Measurements from ENCODE around the gene TAF11L8. TPM values are rescaled to one million over a fixed set of nuclear protein-coding genes. Genes with fewer than 3 reads are reported as not detected.
"Not testable (repeated sequence)": the region's sequence is repeated elsewhere in the genome, so short reads cannot be mapped to it uniquely, and the experiment has no call there.

Gene TAF11L8
- polyA plus RNA-seq (2013, experiment 1 of 2; ENCODE audit: insufficient read length), result not detected
- not detected for polyA plus RNA-seq (2013, experiment 2 of 2; ENCODE audit: insufficient read length)

DNA sequence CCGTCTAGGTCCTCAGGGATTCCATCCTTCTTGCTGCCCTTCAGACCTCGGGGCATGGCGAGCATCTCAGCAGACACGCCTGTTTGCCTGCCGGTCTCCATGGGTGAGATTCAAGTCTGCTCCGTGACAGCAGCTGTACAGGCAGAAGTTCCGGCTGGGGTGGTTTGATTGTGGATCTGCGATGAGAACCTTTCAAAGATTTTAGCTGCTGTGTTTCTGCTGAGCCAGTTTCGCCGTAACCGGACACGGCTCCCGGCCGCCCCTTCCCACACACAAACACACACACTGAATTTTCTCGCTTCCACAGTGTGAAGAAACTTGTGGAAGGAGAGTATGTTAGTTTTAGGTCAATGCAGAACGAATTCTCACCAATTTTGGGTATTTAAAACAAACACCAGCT, at the start of gene TAF11L8:
TSS of gene TAF11L8 (minus strand) at position 101 of the 400 bp plus-strand sequence.
- DNase-seq, result not testable (repeated sequence)

GRCh38 chr5:17634160-17634559, 43.4 kb upstream of the TAF11L8 start, which contains the start of gene TAF11L14:
Gene TAF11L14, plus strand, starts transcription at chr5:17634460.
- DNase-seq, result no peak

DNA sequence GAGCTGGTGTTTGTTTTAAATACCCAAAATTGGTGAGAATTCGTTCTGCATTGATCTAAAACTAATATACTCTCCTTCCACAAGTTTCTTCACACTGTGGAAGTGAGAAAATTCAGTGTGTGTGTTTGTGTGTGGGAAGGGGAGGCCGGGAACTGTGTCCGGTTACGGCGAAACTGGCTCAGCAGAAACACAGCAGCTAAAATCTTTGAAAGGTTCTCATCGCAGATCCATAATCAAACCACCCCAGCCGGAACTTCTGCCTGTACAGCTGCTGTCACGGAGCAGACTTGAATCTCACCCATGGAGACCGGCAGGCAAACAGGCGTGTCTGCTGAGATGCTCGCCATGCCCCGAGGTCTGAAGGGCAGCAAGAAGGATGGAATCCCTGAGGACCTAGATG, 41.0 kb upstream of the TAF11L8 start, which contains the start of gene TAF11L13:
TSS of gene TAF11L13 (plus strand) at position 301 of the 400 bp plus-strand sequence.
- not testable (repeated sequence) for DNase-seq

GRCh38 chr5:17625686-17626085, 34.9 kb upstream of the TAF11L8 start:
- DNase-seq, result no peak

GRCh38 chr5:17620627-17621026, 29.9 kb upstream of the TAF11L8 start:
- DNase-seq, result no peak

- no peak for DNase-seq
Observed at GRCh38 chr5:17619354-17619753, 28.6 kb upstream of the TAF11L8 start.

DNA sequence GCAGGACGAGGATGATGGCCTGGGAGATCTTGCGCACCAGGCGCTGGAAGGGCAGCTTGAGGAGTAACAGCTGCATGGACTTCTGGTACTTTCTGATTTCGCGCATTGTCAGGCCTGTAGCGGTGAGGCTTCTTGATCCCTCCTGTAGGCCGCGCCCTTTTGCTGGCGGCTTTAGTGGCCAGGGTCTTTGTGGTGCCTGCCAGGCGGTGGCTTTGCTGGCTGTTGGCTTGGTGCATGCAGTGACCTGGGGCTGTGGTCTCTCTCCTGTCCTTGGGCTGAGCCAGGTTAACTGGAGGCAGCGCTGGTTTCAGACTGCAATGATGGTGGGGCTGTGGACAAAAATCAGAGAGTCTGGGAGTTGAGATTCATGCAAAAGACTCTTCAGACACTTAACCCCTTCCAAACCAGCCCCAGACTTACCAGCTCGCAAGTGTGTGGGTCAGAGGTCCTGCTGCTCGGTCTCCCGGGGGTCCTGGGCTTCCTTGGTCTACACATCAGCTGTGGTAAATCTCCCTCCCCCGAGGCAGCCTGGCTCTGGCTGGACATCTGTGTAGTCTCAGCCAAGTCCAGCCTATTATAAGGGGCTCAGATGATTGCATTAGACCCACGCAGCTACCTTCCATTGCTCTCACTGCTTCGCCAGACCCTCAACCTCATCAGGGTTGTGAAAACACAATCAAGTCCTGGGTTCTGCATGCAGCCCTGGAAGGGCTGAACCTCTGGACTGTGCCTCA, 24.3 kb upstream of the TAF11L8 start:
- no peak for DNase-seq

GRCh38 chr5:17610092-17610491, 19.3 kb upstream of the TAF11L8 start, which contains the start of gene TAF11L12:
Gene TAF11L12, plus strand, starts transcription at chr5:17610392.
- DNase-seq, result not testable (repeated sequence)

- not testable (repeated sequence) for DNase-seq
Observed at GRCh38 chr5:17607461-17607860, 16.7 kb upstream of the TAF11L8 start.

DNA sequence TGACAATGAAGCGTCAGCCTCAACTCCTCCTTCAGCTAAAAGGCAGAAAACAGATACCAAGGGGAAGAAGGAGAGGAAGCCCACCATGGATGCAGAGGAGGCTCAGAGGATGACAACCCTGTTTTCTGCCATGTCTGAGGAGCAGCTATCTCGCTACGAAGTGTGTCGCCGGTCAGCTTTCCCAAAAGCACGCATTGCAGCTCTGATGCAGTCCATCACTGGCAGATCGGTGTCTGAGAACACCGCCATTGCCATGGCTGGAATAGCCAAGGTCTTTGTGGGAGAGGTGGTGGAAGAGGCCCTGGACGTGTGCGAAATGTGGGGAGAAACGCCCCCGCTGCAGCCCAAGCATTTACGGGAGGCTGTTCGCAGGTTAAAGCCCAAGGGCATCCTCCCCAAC, 14.2 kb upstream of the TAF11L8 start:
- no peak for DNase-seq

GRCh38 chr5:17603880-17604279, 13.1 kb upstream of the TAF11L8 start, which contains the start of gene TAF11L11:
Gene TAF11L11, plus strand, starts transcription at chr5:17604183.
- DNase-seq, result not testable (repeated sequence)

GRCh38 chr5:17597728-17598127, 7.0 kb upstream of the TAF11L8 start, which contains the start of gene TAF11L10:
Gene TAF11L10, minus strand, starts transcription at chr5:17597828.
- not testable (repeated sequence) for DNase-seq

DNA sequence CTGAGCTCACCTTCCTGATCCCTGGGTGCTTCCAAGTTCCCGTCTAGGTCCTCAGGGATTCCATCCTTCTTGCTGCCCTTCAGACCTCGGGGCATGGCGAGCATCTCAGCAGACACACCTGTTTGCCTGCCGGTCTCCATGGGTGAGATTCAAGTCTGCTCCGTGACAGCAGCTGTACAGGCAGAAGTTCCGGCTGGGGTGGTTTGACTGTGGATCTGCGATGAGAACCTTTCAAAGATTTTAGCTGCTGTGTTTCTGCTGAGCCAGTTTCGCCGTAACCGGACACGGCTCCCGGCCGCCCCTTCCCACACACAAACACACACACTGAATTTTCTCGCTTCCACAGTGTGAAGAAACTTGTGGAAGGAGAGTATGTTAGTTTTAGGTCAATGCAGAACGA, 3.5 kb upstream of the TAF11L8 start, which contains the start of gene TAF11L9:
TSS of gene TAF11L9 (minus strand) at position 140 of the 400 bp plus-strand sequence.
- DNase-seq, result not testable (repeated sequence)

DNA sequence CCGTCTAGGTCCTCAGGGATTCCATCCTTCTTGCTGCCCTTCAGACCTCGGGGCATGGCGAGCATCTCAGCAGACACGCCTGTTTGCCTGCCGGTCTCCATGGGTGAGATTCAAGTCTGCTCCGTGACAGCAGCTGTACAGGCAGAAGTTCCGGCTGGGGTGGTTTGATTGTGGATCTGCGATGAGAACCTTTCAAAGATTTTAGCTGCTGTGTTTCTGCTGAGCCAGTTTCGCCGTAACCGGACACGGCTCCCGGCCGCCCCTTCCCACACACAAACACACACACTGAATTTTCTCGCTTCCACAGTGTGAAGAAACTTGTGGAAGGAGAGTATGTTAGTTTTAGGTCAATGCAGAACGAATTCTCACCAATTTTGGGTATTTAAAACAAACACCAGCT, 5.1 kb downstream of the TAF11L8 start, which contains the start of gene TAF11L7:
TSS of gene TAF11L7 (minus strand) at position 101 of the 400 bp plus-strand sequence.
- not testable (repeated sequence) for DNase-seq

All from fibroblast of skin of back (primary cell).